B cell (primary cell): ENCODE data around the gene TBX6. TPM values are rescaled to one million over a fixed set of nuclear protein-coding genes. Genes with fewer than 3 reads are reported as not detected.

Experiments used
- ATAC-seq: fragments of 200-7000 bp; cut with Tn5 transposase; one replicate; pipeline ENCODE4 v1.10.0; 2021; ENCODE audit warnings: low read depth, mild to moderate bottlenecking, moderate number of reproducible peaks, moderate library complexity
- CTCF ChIA-PET: fragments of 350-600 bp; sonication (Branson Sonifier 250); formaldehyde crosslinking; loops from one replicate; lab custom pipeline; 2021; ENCODE audit warnings: antibody characterized with exemption, inconsistent platforms; lab: Charles Lee
- POLR2A ChIA-PET: fragments of 350-600 bp; sonication (Branson Sonifier 250); formaldehyde crosslinking; loops from one replicate; lab custom pipeline; 2021; ENCODE audit warnings: antibody characterized with exemption; lab: Charles Lee
- DNase-seq: peaks from one replicate; pipeline ENCODE4 v3.0.0; 2013
- H2AFZ ChIP-seq: 2 replicates; pipeline ENCODE4 v1.6.1; 2012; ENCODE audit warnings: mild to moderate bottlenecking, low read depth, low read length; ENCODE audit not compliant: insufficient read depth, poor library complexity, severe bottlenecking
- H3K27ac ChIP-seq, 2 donors: 1 replicate in 1 of 2; 2 replicates in 1 of 2; pipeline ENCODE4 v1.5.1; 2012 to 2013; ENCODE audit warnings: low read length in 2 of 2, mild to moderate bottlenecking in 2 of 2, moderate library complexity in 1 of 2
- H3K27me3 ChIP-seq, 4 experiments: fragments of 200-600 bp in 1 of 4; sonication (generic) in 1 of 4; replicated peaks in 1 of 4; 1 replicate in 2 of 4; 2 replicates in 2 of 4; pipeline versions ENCODE4 v1.6.1 to v1.7.0; 2013 to 2016; ENCODE audit warnings: low read length in 3 of 4, mild to moderate bottlenecking in 2 of 4, mixed read lengths in 1 of 4, moderate library complexity in 1 of 4; ENCODE audit not compliant: insufficient read depth in 4 of 4, control insufficient read depth in 3 of 4; ENCODE audit errors: control extremely low read depth in 1 of 4
- H3K36me3 ChIP-seq, 2 experiments: replicated peaks in 1 of 2; 1 replicate in 1 of 2; 2 replicates in 1 of 2; pipeline versions ENCODE4 v1.6.1 to v1.7.1; 2013; ENCODE audit warnings: low read length in 1 of 2; ENCODE audit not compliant: insufficient read depth in 2 of 2, control insufficient read depth in 1 of 2; ENCODE audit errors: control extremely low read depth in 1 of 2, extremely low read depth in 1 of 2
- H3K4me1 ChIP-seq, 2 donors: fragments of 200-600 bp in 1 of 2; sonication (generic) in 1 of 2; 1 replicate in 1 of 2; 2 replicates in 1 of 2; pipeline versions ENCODE4 v1.5.1 to v1.6.1; 2013 to 2017; ENCODE audit warnings: low read length in 2 of 2; ENCODE audit not compliant: control insufficient read depth in 2 of 2, insufficient read depth in 2 of 2
- H3K4me2 ChIP-seq: replicated peaks from 2 replicates; pipeline ENCODE3; 2012; ENCODE audit warnings: mild to moderate bottlenecking, low read depth, low read length; ENCODE audit not compliant: poor library complexity, severe bottlenecking
- H3K4me3 ChIP-seq, 5 experiments: fragments of 200-600 bp in 1 of 5; sonication (generic) in 1 of 5; 1 replicate in 3 of 5; 2 replicates in 2 of 5; pipeline versions ENCODE4 v1.5.1 to v1.7.0; 2011 to 2016; ENCODE audit warnings: low read length in 4 of 5, mild to moderate bottlenecking in 4 of 5, low read depth in 2 of 5, control low read depth in 1 of 5, moderate library complexity in 1 of 5; ENCODE audit not compliant: insufficient read depth in 1 of 5; ENCODE audit errors: control extremely low read depth in 1 of 5, extremely low read depth in 1 of 5
- H3K79me2 ChIP-seq: fragments of 200-600 bp; sonication (generic); one replicate; pipeline ENCODE4 v1.6.0; 2016; ENCODE audit warnings: low read length; ENCODE audit not compliant: control insufficient read depth, insufficient read depth
- H3K9ac ChIP-seq: fragments of 200-600 bp; sonication (generic); 2 replicates; pipeline ENCODE4 v1.6.1; 2017; ENCODE audit warnings: mild to moderate bottlenecking, low read length, moderate library complexity
- H3K9me3 ChIP-seq, 3 donors: one replicate each; pipeline versions ENCODE4 v1.6.1 to v1.7.1; 2013; ENCODE audit warnings: low read length in 2 of 3; ENCODE audit not compliant: control insufficient read depth in 2 of 3, insufficient read depth in 1 of 3; ENCODE audit errors: control extremely low read depth in 1 of 3
- H4K20me1 ChIP-seq: 2 replicates; pipeline ENCODE4 v1.6.0; 2012; ENCODE audit warnings: mild to moderate bottlenecking, low read length; ENCODE audit not compliant: insufficient read depth, control insufficient read depth, poor library complexity, severe bottlenecking
- H3K27ac Mint-ChIP-seq: one replicate; pipeline ENCODE4 v1.8.0; 2021; ENCODE audit warnings: mixed read lengths
- H3K27me3 Mint-ChIP-seq: one replicate; pipeline ENCODE4 v1.8.0; 2021; ENCODE audit warnings: mixed read lengths
- H3K4me1 Mint-ChIP-seq: one replicate; pipeline ENCODE4 v1.8.0; 2021; ENCODE audit warnings: mixed read lengths
- H3K4me3 Mint-ChIP-seq: one replicate; pipeline ENCODE4 v1.8.0; 2021; ENCODE audit warnings: mixed read lengths
- H3K9me3 Mint-ChIP-seq: one replicate; pipeline ENCODE4 v1.8.0; 2022; ENCODE audit warnings: mixed read lengths; ENCODE audit not compliant: insufficient read depth
- CTCF ChIP-seq: fragments of 200-600 bp; IDR thresholded peaks from one replicate; pipeline ENCODE4 v1.8.0; 2022; ENCODE audit warnings: antibody characterized with exemption, mild to moderate bottlenecking
- EZH2 ChIP-seq: IDR thresholded peaks from 2 replicates; pipeline ENCODE4 v1.6.1; 2012; ENCODE audit warnings: borderline replicate concordance, low read depth, mild to moderate bottlenecking, moderate library complexity, low read length; ENCODE audit not compliant: insufficient read depth, poor library complexity, severe bottlenecking
- WGBS: methylation state at CpG from one replicate; pipeline ENCODE4 v1.1.5; 2013; ENCODE audit warnings: missing lambda C conversion rate; ENCODE audit not compliant: insufficient coverage; 5-methylcytosine and 5-hydroxymethylcytosine counted together
- intact Hi-C: fragments of 100-400 bp; cut with micrococcal nuclease; formaldehyde crosslinking; loops from one replicate; pipeline ENCODE4 v1.10.0; 2022
- polyA plus RNA-seq: library from polyadenylated mRNA; depleted of rRNA; stranded (reverse); fragments of >200 nt; gene quantifications from 2 replicates; pipeline ENCODE4 v1.2.3, GENCODE V29; 2012
- total RNA-seq, 2 donors: library from RNA; stranded (reverse); fragments of 120-200 nt in 1 of 2; gene quantifications; 1 replicate in 1 of 2; 2 replicates in 1 of 2; pipeline versions ENCODE4 v1.2.3 to v1.2.4, GENCODE V29; 2013 to 2022

TBX6 gene
- total and polyA plus RNA-seq, 2 donors (not counting 1 experiment from before 2014, with no cell fraction given), result 1.4 to 5.4 TPM

GRCh38 chr16:30066761-30067583 lies 24.8 kb downstream of the TBX6 start:
- Mint-ChIP-seq H3K4me1 (peaks cover 31% of the 10 kb centered on the region), H3K27ac (peak overlapping the region; percentile 99), H3K4me3 (peak overlapping the region; percentile 100), H3K9me3 (no peaks in the 10 kb centered on the region), H3K27me3 (no peaks in the 10 kb centered on the region)
- Histone ChIP-seq H3K9me3 (no peaks in the 10 kb centered on the region), H3K27ac (peak overlapping the region; percentile 82 to 88), H3K36me3 (peaks cover 15 to 48% of the 10 kb centered on the region in 2 experiments), H3K4me1 (peaks cover 16 to 42% of the 10 kb centered on the region in 2 donors), H3K79me2 (peaks cover 53% of the 10 kb centered on the region), H2AFZ (no peak overlapping the region), H3K4me3 (peak overlapping the region; percentile 64 to 96 (median 87)), H3K27me3 (no peaks in the 10 kb centered on the region), H4K20me1 (peaks cover 48% of the 10 kb centered on the region), H3K9ac (peak overlapping the region; percentile 73), H3K4me2 (peak overlapping the region; percentile 95)
- no peak for TF ChIP-seq EZH2
- no peak for TF ChIP-seq CTCF
- ChIA-PET CTCF (interaction anchor here (0.6 to 3.4 kb wide), 8 partner anchors 10 to 46 kb away, joined by 3 to 18 read pairs (median 4); partner anchors contain the start of genes GDPD3, TBX6 and YPEL3), POLR2A (interaction anchor here (0.6 to 3.0 kb wide), 6 partner anchors 10 to 1755 kb away, joined by 3 to 61 read pairs (median 7); partner anchors contain the start of genes CORO1A, TBX6 and YPEL3)
- ATAC-seq, result no peak
- 85% methylated on average over 10 of the region's 21 CpGs for WGBS
- intact Hi-C loops, result loop anchor here (10.0 kb wide), 2 partner anchors 308 to 628 kb away; partner anchors contain the start of genes MYL11, SRCAP and TBC1D10B
- DNase-seq, result no peak
